HG02610 (cell line): ENCODE results near the gene NHLRC3.
A peak's percentile ranks its signal among the peaks of the same experiment; 100 is the strongest.
"Not testable (repeated sequence)": the region's sequence is repeated elsewhere in the genome, so short reads cannot be mapped to it uniquely, and the experiment has no call there.

Experiments
- ATAC-seq: cut with Tn5 transposase; IDR thresholded peaks from one replicate; pipeline ENCODE4 v1.9.1; 2021; ENCODE audit warnings: mild to moderate bottlenecking, moderate library complexity; ENCODE audit not compliant: unreplicated experiment

The NHLRC3 gene

GRCh38 chr13:39040206-39040605 lies 1.9 kb downstream of the NHLRC3 start:
- ATAC-seq: no peak

DNA sequence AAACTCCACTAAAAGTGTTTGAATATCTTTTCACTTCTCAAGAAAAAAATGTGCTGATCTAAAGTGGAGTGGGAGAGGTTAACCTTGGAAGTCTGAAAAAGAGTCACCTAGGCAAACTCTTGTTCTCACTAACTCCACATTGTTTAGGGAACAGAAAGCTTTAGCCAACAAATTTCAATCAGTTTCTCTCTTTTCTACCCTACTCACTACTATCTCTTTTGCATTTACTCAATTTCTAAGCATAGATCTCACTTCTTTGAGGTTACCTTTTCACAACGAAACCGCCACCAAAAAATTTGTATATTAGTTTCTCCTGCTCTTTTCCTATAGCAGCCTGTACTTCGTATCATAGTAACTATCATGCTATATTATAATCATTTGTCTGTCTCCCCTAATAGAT lies 6.3 kb downstream of the NHLRC3 start:
- ATAC-seq: peak; percentile 94

GRCh38 chr13:39047560-39047959 lies 9.3 kb downstream of the NHLRC3 start:
- no peak for ATAC-seq

DNA sequence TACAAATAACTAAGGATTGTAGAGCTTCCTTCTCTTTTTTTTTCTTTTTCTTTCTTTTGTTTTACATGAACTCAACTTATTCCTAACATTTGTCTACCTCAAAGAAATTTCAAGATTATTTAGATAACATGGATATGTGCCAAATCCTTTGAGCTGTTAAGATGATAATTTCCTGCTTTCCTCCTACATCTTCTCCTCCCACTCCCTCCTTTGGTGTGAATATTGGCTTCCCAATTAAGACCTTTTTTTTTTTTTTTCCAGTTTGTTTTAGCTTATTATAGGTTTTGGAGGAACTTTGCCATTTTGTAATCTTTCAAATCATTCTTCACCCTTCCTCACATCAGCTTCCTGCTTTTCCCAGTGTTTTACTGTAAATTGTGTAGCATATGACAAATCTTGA lies 10.6 kb downstream of the NHLRC3 start:
- no peak for ATAC-seq

DNA sequence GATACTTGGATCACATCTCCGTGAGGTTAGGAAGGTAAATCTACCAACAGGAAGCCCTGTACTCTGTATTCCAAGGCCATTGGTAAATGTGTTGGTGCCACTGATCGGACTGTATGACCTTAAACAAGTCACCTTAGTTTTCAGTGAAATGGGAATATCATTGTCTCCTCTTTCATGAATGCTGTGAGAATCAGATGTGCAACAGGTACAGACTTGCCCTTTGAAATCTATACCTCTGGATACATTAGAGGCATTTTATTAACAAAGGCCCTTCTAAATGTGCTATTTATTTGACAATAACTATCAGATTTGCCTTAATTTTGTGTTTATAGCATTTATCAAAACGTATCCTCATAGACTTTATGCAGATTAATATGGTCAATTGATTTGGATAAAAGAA lies 11.0 kb downstream of the NHLRC3 start:
- ATAC-seq: no peak

- ATAC-seq: no peak
Observed at GRCh38 chr13:39051157-39051556, 12.9 kb downstream of the NHLRC3 start.

- ATAC-seq: no peak
Observed at GRCh38 chr13:39052944-39053343, 14.7 kb downstream of the NHLRC3 start.

DNA sequence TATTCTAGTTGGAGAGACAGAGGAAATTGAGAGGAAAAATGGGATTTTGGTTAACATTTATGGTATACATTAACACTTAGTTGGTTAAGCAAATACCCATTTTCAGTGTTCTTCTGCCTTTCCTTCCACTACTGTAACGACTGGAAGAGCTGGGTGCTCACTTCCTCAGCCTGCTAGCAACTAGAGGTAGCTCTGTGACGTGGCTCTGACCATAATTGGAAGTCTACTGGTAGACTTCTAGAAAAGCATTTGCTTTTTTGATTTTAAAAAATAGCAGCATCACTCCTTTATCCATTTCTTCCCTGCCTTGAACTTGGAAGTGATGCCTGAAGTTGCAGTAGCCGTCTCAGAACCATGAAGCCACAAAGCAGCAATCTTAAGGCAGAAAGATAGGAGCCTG lies 15.9 kb downstream of the NHLRC3 start:
- no peak for ATAC-seq

- no peak for ATAC-seq
Observed at GRCh38 chr13:39056018-39056417, 17.8 kb downstream of the NHLRC3 start.

- no peak for ATAC-seq
Observed at GRCh38 chr13:39058040-39058439, 19.8 kb downstream of the NHLRC3 start.

DNA sequence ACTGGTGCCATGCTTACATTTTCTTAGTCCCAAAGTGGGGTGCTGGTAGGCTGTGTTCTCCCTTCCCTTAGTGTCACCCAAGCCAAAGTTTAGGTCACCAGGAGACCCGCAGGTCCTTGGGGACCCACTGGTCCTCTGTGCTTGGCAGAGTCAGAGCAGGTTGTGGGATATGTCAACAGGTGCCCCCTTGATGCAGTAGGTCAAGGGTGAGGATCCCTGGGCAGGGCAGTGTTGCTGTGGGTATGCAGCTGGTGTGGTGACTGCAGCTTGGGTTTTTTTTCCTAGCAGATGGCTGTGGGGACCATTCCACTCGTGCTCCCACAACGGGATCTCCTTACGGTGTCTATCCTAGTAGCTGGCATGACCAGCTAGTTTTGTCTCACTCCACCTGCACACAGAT lies 23.7 kb downstream of the NHLRC3 start:
- ATAC-seq: no peak

DNA sequence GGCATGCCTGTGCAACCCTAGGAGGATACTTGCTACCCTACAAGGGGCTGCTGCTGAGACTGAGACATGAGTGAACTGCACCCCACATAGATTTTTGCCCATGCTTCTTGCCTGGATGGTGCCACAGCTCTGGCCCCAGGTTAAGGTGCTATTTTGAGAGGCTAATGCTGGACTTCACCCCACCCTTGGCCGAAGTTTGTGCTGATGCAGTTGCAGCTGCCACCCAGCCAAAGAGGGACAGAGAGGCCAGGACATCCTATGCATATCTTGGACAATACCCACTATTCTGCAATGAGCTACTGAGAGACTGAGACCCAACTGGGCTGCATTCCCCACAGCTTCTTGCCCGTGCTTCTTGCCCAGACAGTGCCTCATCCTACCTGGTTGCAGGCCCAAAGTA lies 34.6 kb downstream of the NHLRC3 start:
- ATAC-seq: no peak

DNA sequence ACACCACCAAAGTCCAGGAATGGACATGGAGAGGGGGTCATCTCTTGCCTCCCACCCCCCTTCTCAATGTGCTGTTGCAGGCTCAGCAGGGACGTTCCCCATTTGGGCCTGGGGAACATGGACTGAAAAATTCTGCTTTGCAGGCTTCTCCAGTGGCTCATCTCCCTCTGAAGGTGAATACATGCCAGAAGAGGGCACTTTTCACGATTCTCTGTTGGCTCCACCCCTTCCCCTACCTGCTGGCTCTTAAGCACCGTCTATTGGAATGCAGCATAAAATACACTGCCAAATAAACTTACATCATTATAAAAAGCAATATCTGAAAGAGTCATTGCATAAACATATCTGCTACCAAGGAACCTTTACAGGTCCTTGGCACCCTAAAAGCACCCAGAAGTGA lies 35.7 kb downstream of the NHLRC3 start:
- ATAC-seq: no peak

DNA sequence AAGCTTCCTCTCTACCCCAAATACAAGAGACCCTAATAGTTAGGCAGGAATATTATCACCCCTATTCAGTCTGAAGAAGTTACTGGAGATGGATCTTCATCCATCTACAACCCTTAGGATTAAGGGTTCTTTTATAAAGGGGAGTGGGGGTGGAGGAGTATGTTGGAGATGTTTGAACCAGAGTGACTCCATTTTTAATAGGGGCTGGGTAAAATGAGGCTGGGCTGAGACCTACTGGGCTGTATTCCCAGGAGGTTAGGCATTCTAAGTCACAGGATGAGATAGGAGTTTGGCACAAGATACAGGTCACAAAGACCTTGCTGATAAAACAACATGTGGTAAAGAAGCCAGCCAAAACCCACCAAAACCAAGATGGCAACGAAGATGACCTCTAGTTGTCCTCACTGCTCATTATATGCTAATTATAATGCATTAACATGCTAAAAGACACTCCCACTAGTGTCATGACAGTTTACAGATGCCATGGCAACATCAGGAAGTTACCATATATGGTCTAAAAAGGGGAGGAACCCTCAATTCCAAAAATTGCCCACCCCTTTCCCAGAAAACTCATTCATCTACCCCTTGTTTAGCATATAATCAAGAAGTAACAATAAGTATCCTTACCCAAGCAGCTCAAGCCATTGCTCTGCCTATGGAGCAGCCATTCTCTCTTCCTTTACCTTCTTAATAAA lies 48.1 kb downstream of the NHLRC3 start:
- ATAC-seq: not testable (repeated sequence)

- no peak for ATAC-seq
Observed at GRCh38 chr13:39091586-39091985, 53.3 kb downstream of the NHLRC3 start.

DNA sequence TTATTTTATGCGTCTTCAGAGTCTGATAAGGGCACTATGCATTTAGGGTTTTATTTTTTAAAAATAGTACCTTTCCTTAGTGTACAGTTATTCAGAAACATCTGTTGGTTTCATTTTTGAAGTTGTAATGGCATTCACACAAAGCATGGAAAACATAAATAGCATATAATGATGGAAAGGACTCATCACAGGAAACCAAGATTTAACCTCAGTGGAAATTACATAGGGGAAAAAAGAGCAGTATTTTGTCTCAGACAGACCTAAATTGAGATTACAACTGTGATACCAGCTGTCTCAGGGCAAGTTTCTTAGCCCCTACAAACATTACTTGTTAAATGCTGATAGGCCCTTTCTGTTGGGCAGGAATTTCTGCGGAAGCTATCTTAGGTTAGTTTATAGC lies 57.2 kb downstream of the NHLRC3 start:
- ATAC-seq: peak; percentile 72

DNA sequence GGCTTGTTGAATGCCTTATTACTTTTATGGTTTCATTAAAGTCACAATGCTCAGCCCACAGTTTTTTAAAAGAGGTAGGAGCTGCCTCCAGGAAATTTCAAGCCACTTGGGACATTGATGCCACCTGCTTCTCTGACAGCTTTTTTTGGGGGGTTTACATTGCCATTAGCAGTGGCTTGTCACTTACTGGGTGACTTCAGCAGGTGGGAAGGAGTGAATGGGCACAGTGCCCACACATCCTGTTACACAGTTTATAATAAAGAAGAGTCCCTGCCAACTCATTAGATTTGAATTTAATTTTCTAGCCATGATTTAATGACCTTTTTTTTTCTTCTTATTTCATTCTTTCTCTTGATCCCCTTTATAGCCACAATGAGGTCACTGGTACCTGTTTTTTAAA lies 61.0 kb downstream of the NHLRC3 start:
- ATAC-seq: no peak
